ENCODE data around the gene CYP11A1. TPM values are rescaled to one million over a fixed set of nuclear protein-coding genes. Genes with fewer than 3 reads are reported as not detected.
"Not testable (repeated sequence)": the region's sequence is repeated elsewhere in the genome, so short reads cannot be mapped to it uniquely, and the experiment has no call there.

The CYP11A1 gene
- total RNA-seq, 1 experiment from 2014 or later: 1.7 TPM

DNA sequence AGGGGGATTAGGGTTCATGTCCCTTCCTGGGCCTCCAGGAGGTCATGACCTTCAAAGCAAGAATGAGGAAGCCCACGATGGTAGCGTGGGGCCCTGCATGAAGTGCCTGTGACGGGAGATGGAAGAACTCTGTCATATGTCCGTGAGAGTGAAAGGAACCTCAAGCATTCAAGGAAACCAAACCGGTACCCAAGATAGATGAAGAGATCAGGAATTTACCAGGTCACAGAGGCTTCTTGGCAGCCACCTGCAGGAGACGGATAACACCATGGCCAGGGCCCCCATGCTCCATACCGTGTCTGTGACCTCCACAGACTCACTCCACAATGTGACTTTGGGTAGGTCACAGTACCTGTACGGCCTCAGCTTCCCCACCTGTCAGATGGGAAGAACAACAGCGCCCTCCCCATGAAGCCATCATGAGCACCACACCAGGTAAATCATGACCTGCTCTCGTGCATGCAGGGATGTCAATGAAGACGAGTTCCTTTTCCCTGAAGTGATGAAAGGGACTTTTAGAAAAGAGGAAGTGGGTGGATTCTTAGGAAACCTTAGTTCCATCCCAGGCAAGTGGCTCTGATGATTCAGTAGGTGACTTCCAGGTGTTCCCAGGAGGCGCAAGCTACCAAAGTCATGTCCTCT, 23.3 kb upstream of the CYP11A1 start:
- Mint-ChIP-seq H3K4me1 (peaks cover 13 to 34% of the 10 kb centered on the region in 2 experiments), H3K9me3 (no peaks in the 10 kb centered on the region; a peak in 1 of 5 replicates), H3K4me3 (no peak overlapping the region), H3K27ac (no peak overlapping the region), H3K36me3 (ENCODE audit: insufficient read depth in 1 of 3, low read depth in 3 of 3) (no peaks in the 10 kb centered on the region), H3K27me3 (ENCODE audit: low read depth) (peaks cover 6% of the 10 kb centered on the region)
- Histone ChIP-seq H3K79me2 (ENCODE audit: insufficient read depth, low read length) (no peaks in the 10 kb centered on the region), H3K56ac (ENCODE audit: insufficient read length, low read depth, low read length) (no peak overlapping the region), H2AFZ (ENCODE audit: low read length) (no peak overlapping the region), H3K4me1 (ENCODE audit: insufficient read depth, low read length) (no peaks in the 10 kb centered on the region; the same call in 1 of the 2 replicates), H2BK5ac (ENCODE audit: insufficient read length, low read length) (no peak overlapping the region), H3K79me1 (ENCODE audit: insufficient read depth, low read depth, low read length, poor library complexity, severe bottlenecking) (no peaks in the 10 kb centered on the region), H4K91ac (ENCODE audit: insufficient read length, low read depth, low read length) (no peak overlapping the region), H4K8ac (replicated peaks; ENCODE audit: insufficient read length, low read depth, low read length) (no peak overlapping the region), H3K27ac (ENCODE audit: insufficient read length, low read depth, low read length) (no peak overlapping the region), H3K9ac (ENCODE audit: extremely low read depth, insufficient read length, low read length) (no peak overlapping the region), H3K18ac (ENCODE audit: insufficient read length, low read depth, low read length) (no peak overlapping the region), H3K4me2 (ENCODE audit: insufficient read depth, insufficient read length, low read length) (no peak overlapping the region), H2AK5ac (ENCODE audit: insufficient read length, low read length) (no peak overlapping the region), H3K4ac (ENCODE audit: low read depth, low read length) (no peak overlapping the region), H2BK120ac (ENCODE audit: low read depth, low read length, poor library complexity, severe bottlenecking) (no peak overlapping the region), H2BK15ac (ENCODE audit: low read depth, low read length) (no peak overlapping the region), H3T11ph (ENCODE audit: low read length) (no peak overlapping the region), H2BK12ac (ENCODE audit: insufficient read length, low read depth, low read length) (no peak overlapping the region), H2BK20ac (ENCODE audit: low read depth, low read length, poor library complexity, severe bottlenecking) (no peak overlapping the region), H3K9me3 (ENCODE audit: control insufficient read depth, low read depth, low read length) (no peaks in the 10 kb centered on the region), H3K27me3 (ENCODE audit: insufficient read depth, low read length) (no peaks in the 10 kb centered on the region), H3K14ac (ENCODE audit: insufficient read depth, low read length) (no peak overlapping the region), H4K20me1 (ENCODE audit: control insufficient read depth, insufficient read depth, insufficient read length) (no peaks in the 10 kb centered on the region), H3K23me2 (ENCODE audit: insufficient read length, low read depth, low read length, poor library complexity, severe bottlenecking) (no peaks in the 10 kb centered on the region), H3K23ac (ENCODE audit: insufficient read length, low read depth, low read length) (no peak overlapping the region), H4K5ac (ENCODE audit: insufficient read length, low read depth, low read length) (no peak overlapping the region)
- no CpG with 5 or more reads among the region's 12 CpGs for WGBS (ENCODE audit: extremely low coverage, insufficient read length, low lambda C conversion rate)
- TF ChIP-seq, protein P1, sequence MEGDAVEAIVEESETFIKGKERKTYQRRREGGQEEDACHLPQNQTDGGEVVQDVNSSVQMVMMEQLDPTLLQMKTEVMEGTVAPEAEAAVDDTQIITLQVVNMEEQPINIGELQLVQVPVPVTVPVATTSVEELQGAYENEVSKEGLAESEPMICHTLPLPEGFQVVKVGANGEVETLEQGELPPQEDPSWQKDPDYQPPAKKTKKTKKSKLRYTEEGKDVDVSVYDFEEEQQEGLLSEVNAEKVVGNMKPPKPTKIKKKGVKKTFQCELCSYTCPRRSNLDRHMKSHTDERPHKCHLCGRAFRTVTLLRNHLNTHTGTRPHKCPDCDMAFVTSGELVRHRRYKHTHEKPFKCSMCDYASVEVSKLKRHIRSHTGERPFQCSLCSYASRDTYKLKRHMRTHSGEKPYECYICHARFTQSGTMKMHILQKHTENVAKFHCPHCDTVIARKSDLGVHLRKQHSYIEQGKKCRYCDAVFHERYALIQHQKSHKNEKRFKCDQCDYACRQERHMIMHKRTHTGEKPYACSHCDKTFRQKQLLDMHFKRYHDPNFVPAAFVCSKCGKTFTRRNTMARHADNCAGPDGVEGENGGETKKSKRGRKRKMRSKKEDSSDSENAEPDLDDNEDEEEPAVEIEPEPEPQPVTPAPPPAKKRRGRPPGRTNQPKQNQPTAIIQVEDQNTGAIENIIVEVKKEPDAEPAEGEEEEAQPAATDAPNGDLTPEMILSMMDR (conservative IDR thresholded peaks at IDR 0.05): no peak
- DNase-seq: no peak

DNA sequence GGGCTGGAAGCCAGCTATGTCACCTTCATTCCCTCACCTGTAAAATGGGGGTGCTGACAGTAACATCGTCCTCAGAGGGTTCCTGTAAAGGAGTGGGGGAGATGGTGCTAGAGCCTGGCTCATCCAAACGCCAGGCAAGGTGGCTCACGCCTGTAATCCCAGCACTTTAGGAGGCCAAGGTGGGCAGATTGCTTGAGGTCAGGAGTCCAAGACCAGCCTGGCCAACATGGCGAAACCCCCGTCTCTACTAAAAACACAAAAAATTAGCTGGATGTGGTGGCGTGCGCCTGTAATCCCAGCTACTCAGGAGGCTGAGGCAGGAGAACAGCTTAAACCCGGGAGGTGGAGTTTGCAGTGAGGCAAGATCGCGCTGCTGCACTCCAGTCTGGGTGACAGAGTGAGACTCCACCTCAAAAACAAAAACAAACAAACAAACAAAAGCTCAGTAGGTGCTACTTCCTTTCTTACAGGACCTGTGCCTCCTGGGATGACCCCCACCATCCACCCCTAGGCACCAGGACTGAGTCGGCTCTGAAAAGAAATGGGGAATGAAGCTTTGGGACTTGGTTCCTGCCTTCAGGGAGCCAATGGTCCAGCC, 22.7 kb upstream of the CYP11A1 start:
- H3K23ac ChIP-seq (ENCODE audit: insufficient read length, low read depth, low read length); H3K79me2 ChIP-seq (ENCODE audit: insufficient read depth, low read length); H3K4me3 Mint-ChIP-seq; H3K27me3 ChIP-seq (ENCODE audit: insufficient read depth, low read length); DNase-seq; H3K9me3 ChIP-seq (ENCODE audit: control insufficient read depth, low read depth, low read length); H4K91ac ChIP-seq (ENCODE audit: insufficient read length, low read depth, low read length); H2BK120ac ChIP-seq (ENCODE audit: low read depth, low read length, poor library complexity, severe bottlenecking); H3K27ac Mint-ChIP-seq; H2BK15ac ChIP-seq (ENCODE audit: low read depth, low read length); H3K23me2 ChIP-seq (ENCODE audit: insufficient read length, low read depth, low read length, poor library complexity, severe bottlenecking); H3K4me1 ChIP-seq (ENCODE audit: insufficient read depth, low read length); H3K79me1 ChIP-seq (ENCODE audit: insufficient read depth, low read depth, low read length, poor library complexity, severe bottlenecking); H3K56ac ChIP-seq (ENCODE audit: insufficient read length, low read depth, low read length); H4K8ac ChIP-seq (replicated peaks; ENCODE audit: insufficient read length, low read depth, low read length); H3T11ph ChIP-seq (ENCODE audit: low read length); H3K27me3 Mint-ChIP-seq (ENCODE audit: low read depth); H3K9ac ChIP-seq (ENCODE audit: extremely low read depth, insufficient read length, low read length); H4K5ac ChIP-seq (ENCODE audit: insufficient read length, low read depth, low read length); H2BK12ac ChIP-seq (ENCODE audit: insufficient read length, low read depth, low read length); H2BK20ac ChIP-seq (ENCODE audit: low read depth, low read length, poor library complexity, severe bottlenecking); H3K18ac ChIP-seq (ENCODE audit: insufficient read length, low read depth, low read length); H3K36me3 Mint-ChIP-seq (ENCODE audit: insufficient read depth in 1 of 3, low read depth in 3 of 3); H2AFZ ChIP-seq (ENCODE audit: low read length); H4K20me1 ChIP-seq (ENCODE audit: control insufficient read depth, insufficient read depth, insufficient read length); H2BK5ac ChIP-seq (ENCODE audit: insufficient read length, low read length); H3K14ac ChIP-seq (ENCODE audit: insufficient read depth, low read length); H3K4ac ChIP-seq (ENCODE audit: low read depth, low read length); H3K27ac ChIP-seq (ENCODE audit: insufficient read length, low read depth, low read length); H2AK5ac ChIP-seq (ENCODE audit: insufficient read length, low read length); H3K9me3 Mint-ChIP-seq; H3K4me2 ChIP-seq (ENCODE audit: insufficient read depth, insufficient read length, low read length): not testable (repeated sequence)
- no CpG with 5 or more reads among the region's 11 CpGs for WGBS (ENCODE audit: extremely low coverage, insufficient read length, low lambda C conversion rate)
- H3K4me1 Mint-ChIP-seq: peaks cover 16 to 39% of the 10 kb centered on the region in 2 experiments
